Endothelial cell of umbilical vein (primary cell): Measurements from ENCODE around the gene PHACTR1. TPM values are rescaled to one million over a fixed set of nuclear protein-coding genes. Genes with fewer than 3 reads are reported as not detected.

Experiments
- BruUV-seq: library from RNA; stranded (reverse); fragments of 400-500 nt; replicated peaks from 2 replicates; lab custom pipeline; 2021; lab: Mats Ljungman, UMichigan
- CTCF ChIA-PET: fragments of 300-600, 350-600 bp; sonication (Branson Sonifier 250); formaldehyde crosslinking; loops from one replicate; lab custom pipeline; 2021; ENCODE audit warnings: antibody characterized with exemption, inconsistent platforms; lab: Charles Lee
- POLR2A ChIA-PET: fragments of 300-600, 350-600 bp; sonication (Branson Sonifier 250); formaldehyde crosslinking; loops from one replicate; lab custom pipeline; 2021; ENCODE audit warnings: antibody characterized with exemption, inconsistent platforms; lab: Charles Lee
- DNase-seq: peaks from one replicate; pipeline ENCODE4 v3.0.0-alpha.2; 2011; ENCODE audit warnings: low read depth, low spot score
- FAIRE-seq: peaks from 2 replicates; lab custom pipeline; 2011; peaks lifted over from hg19 to GRCh38; lab: Jason Lieb, UNC
- H2AFZ ChIP-seq: 2 replicates; pipeline ENCODE4 v1.6.0; 2012; ENCODE audit warnings: low read depth, low read length, control low read depth, inconsistent platforms
- H3K27ac ChIP-seq: 2 replicates; pipeline ENCODE4 v1.5.1; 2011; ENCODE audit warnings: low read depth, mild to moderate bottlenecking, control low read depth, low read length, moderate library complexity; ENCODE audit not compliant: insufficient read depth
- H3K27me3 ChIP-seq, 2 experiments: 2 replicates each; pipeline versions ENCODE4 v1.6.0 to v1.6.1; 2011; ENCODE audit warnings: low read length in 2 of 2, mixed read lengths in 1 of 2; ENCODE audit not compliant: control insufficient read depth in 2 of 2, insufficient read depth in 2 of 2
- H3K36me3 ChIP-seq, 2 experiments: 2 replicates in 1 of 2; 3 replicates in 1 of 2; pipeline ENCODE4 v1.5.1; 2011; ENCODE audit warnings: low read length in 2 of 2, mild to moderate bottlenecking in 1 of 2, moderate library complexity in 1 of 2; ENCODE audit not compliant: control insufficient read depth in 2 of 2, insufficient read depth in 2 of 2; ENCODE audit errors: extremely low read depth in 1 of 2
- H3K4me1 ChIP-seq: 3 replicates; pipeline ENCODE4 v1.5.1; 2011; ENCODE audit warnings: mild to moderate bottlenecking, low read length; ENCODE audit not compliant: control insufficient read depth, insufficient read depth; ENCODE audit errors: extremely low read depth
- H3K4me2 ChIP-seq: 2 replicates; pipeline ENCODE4 v1.6.1; 2011; ENCODE audit warnings: low read length, control low read depth, mixed read lengths; ENCODE audit not compliant: insufficient read depth
- H3K4me3 ChIP-seq, 3 experiments: fragments of 200-600 bp in 1 of 3; sonication (generic), shearing (Covaris generic) in 1 of 3; replicated peaks in 1 of 3; 2 replicates each; pipeline ENCODE4 v1.5.1; 2011 to 2016; ENCODE audit warnings: control low read depth in 3 of 3, low read length in 3 of 3, mild to moderate bottlenecking in 2 of 3, inconsistent platforms in 1 of 3, low read depth in 1 of 3, moderate library complexity in 1 of 3; ENCODE audit not compliant: insufficient read depth in 1 of 3
- H3K79me2 ChIP-seq: 2 replicates; pipeline ENCODE4 v1.6.0; 2012; ENCODE audit warnings: low read length, inconsistent platforms; ENCODE audit not compliant: control insufficient read depth, insufficient read depth
- H3K9ac ChIP-seq: replicated peaks from 2 replicates; pipeline ENCODE3; 2011; ENCODE audit warnings: low read length, control low read depth; ENCODE audit not compliant: insufficient read depth; ENCODE audit errors: extremely low read depth
- H3K9me1 ChIP-seq: replicated peaks from 3 replicates; pipeline ENCODE4 v1.6.0; 2011; ENCODE audit warnings: mild to moderate bottlenecking, low read length; ENCODE audit not compliant: control insufficient read depth, insufficient read depth; ENCODE audit errors: extremely low read depth
- H3K9me3 ChIP-seq: replicated peaks from 2 replicates; pipeline ENCODE4 v1.5.1; 2012; ENCODE audit warnings: low read length, inconsistent platforms; ENCODE audit not compliant: control insufficient read depth, insufficient read depth
- H4K20me1 ChIP-seq: replicated peaks from 2 replicates; pipeline ENCODE3; 2011; ENCODE audit warnings: mild to moderate bottlenecking, low read length; ENCODE audit not compliant: control insufficient read depth, insufficient read depth; ENCODE audit errors: extremely low read depth
- EZH2 ChIP-seq: IDR thresholded peaks from 2 replicates; pipeline ENCODE4 v1.6.1; 2012; ENCODE audit warnings: borderline replicate concordance, low read depth, mild to moderate bottlenecking, moderate library complexity, low read length, inconsistent platforms; ENCODE audit not compliant: severe bottlenecking
- FOS ChIP-seq: IDR thresholded peaks from 2 replicates; pipeline ENCODE4 v1.6.1; 2011; ENCODE audit warnings: mild to moderate bottlenecking, low read length, moderate library complexity, borderline replicate concordance; ENCODE audit not compliant: insufficient read depth
- GATA2 ChIP-seq: IDR thresholded peaks from 2 replicates; pipeline ENCODE4 v1.7.0; 2011; ENCODE audit warnings: low read depth, mild to moderate bottlenecking, moderate library complexity, mixed read lengths, low read length; ENCODE audit not compliant: insufficient read length, insufficient read depth
- JUN ChIP-seq: IDR thresholded peaks from 2 replicates; pipeline ENCODE4 v1.6.1; 2011; ENCODE audit warnings: borderline replicate concordance, low read depth; ENCODE audit not compliant: insufficient read length, insufficient read depth
- POLR2AphosphoS5 ChIP-seq: IDR thresholded peaks from 2 replicates; pipeline ENCODE4 v1.6.1; 2012; ENCODE audit warnings: low read depth, mild to moderate bottlenecking, control low read depth, low read length, moderate library complexity; ENCODE audit not compliant: insufficient read depth
- dilution Hi-C: fragments of 300-500 bp; cut with MboI; formaldehyde crosslinking; loops from one replicate; pipeline ENCODE4 v1.15.0; 2019; ENCODE audit warnings: low sequenced_read_pairs; ENCODE audit not compliant: extremely low pct_ligation_motif_present
- intact Hi-C: fragments of 100-400 bp; cut with micrococcal nuclease; formaldehyde crosslinking; loops from one replicate; pipeline ENCODE4 v1.10.0; 2022
- polyA plus RNA-seq, 4 experiments: library from polyadenylated mRNA; depleted of rRNA in 3 of 4; stranded (reverse) in 3 of 4; unstranded in 1 of 4; fragments of >200 nt; gene quantifications; 2 replicates each; pipeline versions ENCODE4 v1.2.1 to v1.2.3, GENCODE V29; 2011 to 2012; ENCODE audit warnings: missing spikeins in 1 of 4
- total RNA-seq: library from RNA; stranded (reverse); gene quantifications from 2 replicates; pipeline ENCODE4 v1.2.3, GENCODE V29; 2021
- TF ChIP-seq, protein P1 (sequence below), 2 donors: IDR thresholded peaks; 1 replicate in 1 of 2; 2 replicates in 1 of 2; pipeline ENCODE4 v1.5.1; 2011; ENCODE audit warnings: low read length in 2 of 2, mild to moderate bottlenecking in 2 of 2, moderate library complexity in 2 of 2, control low read depth in 1 of 2, inconsistent platforms in 1 of 2, low read depth in 1 of 2; ENCODE audit not compliant: insufficient read depth in 1 of 2; ENCODE audit errors: extremely low read depth in 1 of 2
- TF ChIP-seq, protein P2 (sequence below): IDR thresholded peaks from 2 replicates; pipeline ENCODE4 v1.6.1; 2011; ENCODE audit not compliant: insufficient read depth, insufficient read length

PHACTR1 gene
- total and polyA plus RNA-seq, 2 donors (not counting 3 experiments of a cell fraction or from before 2014, with no cell fraction given), result 2.4 to 23.2 TPM

DNA sequence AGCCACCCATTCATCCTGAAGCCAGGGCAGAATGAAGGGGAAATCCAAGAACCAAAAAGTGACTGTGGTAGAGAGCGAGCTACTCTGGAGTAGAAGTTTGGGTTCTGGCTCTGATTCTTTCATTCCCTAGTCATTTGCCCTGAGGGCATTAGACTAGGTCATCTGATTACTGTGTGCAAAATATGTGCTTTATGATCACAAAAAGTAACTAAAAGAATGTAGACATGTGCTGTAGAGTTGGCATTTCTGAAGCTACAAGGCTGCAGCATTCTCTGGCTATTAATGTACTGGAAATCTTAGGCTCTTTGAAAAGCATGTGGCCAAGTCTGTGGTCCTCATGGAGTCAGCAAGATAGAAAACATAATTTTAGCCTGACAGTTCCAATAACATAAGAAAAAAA lies 517.6 kb downstream of the PHACTR1 start:
- Histone ChIP-seq H3K9me3 (no peaks in the 10 kb centered on the region), H3K4me1 (no peaks in the 10 kb centered on the region), H3K36me3 (no peaks in the 10 kb centered on the region), H3K27ac (no peak overlapping the region), H3K27me3 (no peaks in the 10 kb centered on the region), H2AFZ (no peak overlapping the region), H3K4me3 (no peak overlapping the region), H3K4me2 (no peak overlapping the region), H3K79me2 (no peaks in the 10 kb centered on the region), H4K20me1 (no peaks in the 10 kb centered on the region), H3K9me1 (no peaks in the 10 kb centered on the region), H3K9ac (no peak overlapping the region)
- CTCF ChIA-PET, result no interaction called here
- TF ChIP-seq FOS, result no peak
- TF ChIP-seq EZH2, result no peak
- TF ChIP-seq, protein P1, sequence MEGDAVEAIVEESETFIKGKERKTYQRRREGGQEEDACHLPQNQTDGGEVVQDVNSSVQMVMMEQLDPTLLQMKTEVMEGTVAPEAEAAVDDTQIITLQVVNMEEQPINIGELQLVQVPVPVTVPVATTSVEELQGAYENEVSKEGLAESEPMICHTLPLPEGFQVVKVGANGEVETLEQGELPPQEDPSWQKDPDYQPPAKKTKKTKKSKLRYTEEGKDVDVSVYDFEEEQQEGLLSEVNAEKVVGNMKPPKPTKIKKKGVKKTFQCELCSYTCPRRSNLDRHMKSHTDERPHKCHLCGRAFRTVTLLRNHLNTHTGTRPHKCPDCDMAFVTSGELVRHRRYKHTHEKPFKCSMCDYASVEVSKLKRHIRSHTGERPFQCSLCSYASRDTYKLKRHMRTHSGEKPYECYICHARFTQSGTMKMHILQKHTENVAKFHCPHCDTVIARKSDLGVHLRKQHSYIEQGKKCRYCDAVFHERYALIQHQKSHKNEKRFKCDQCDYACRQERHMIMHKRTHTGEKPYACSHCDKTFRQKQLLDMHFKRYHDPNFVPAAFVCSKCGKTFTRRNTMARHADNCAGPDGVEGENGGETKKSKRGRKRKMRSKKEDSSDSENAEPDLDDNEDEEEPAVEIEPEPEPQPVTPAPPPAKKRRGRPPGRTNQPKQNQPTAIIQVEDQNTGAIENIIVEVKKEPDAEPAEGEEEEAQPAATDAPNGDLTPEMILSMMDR (IDR thresholded peaks at IDR 0.05; ENCODE audit: extremely low read depth in 1 of 2, insufficient read depth in 1 of 2, low read depth in 1 of 2, low read length in 2 of 2), result no peak
- TF ChIP-seq GATA2, result no peak
- TF ChIP-seq POLR2AphosphoS5, result no peak
- TF ChIP-seq, protein P2, sequence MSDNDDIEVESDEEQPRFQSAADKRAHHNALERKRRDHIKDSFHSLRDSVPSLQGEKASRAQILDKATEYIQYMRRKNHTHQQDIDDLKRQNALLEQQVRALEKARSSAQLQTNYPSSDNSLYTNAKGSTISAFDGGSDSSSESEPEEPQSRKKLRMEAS, result no peak
- TF ChIP-seq JUN, result no peak
- no TSS peak for BruUV-seq
- dilution Hi-C loops, result no loop called here
- no peak for DNase-seq
- POLR2A ChIA-PET, result no interaction called here
- FAIRE-seq, result no peak
- intact Hi-C loops, result no loop called here
